Measurements from ENCODE around the gene CHRNB1.
"Not testable (repeated sequence)": the region's sequence is repeated elsewhere in the genome, so short reads cannot be mapped to it uniquely, and the experiment has no call there.

DNA sequence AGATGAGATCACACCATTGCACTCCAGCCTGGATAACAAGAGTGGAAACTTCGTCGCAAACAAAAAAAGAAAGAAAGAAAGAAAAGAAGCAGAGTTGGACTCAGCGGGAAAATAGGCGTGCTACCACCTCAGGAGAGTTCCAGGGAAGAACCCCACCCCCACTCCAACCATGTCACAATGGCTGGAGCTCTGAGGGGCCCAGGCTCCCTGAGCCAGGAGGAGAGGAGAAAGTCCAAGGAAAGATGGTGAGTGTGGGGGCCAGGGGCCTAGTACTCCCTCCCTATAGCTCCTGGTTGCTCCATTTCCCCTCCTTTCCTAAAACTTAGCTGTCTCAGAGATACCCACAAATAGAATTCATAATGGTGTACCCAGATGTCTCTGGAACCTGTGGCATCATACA is 36.4 kb downstream of the CHRNB1 start, which contains the start of gene SLC35G6:
- TF ChIP-seq EP300 (IDR thresholded peaks at IDR 0.05); POLR2AphosphoS5 (IDR thresholded peaks at IDR 0.05); POLR2A (IDR thresholded peaks at IDR 0.05; ENCODE audit: low read depth): not testable (repeated sequence)
- TF ChIP-seq, protein P1, sequence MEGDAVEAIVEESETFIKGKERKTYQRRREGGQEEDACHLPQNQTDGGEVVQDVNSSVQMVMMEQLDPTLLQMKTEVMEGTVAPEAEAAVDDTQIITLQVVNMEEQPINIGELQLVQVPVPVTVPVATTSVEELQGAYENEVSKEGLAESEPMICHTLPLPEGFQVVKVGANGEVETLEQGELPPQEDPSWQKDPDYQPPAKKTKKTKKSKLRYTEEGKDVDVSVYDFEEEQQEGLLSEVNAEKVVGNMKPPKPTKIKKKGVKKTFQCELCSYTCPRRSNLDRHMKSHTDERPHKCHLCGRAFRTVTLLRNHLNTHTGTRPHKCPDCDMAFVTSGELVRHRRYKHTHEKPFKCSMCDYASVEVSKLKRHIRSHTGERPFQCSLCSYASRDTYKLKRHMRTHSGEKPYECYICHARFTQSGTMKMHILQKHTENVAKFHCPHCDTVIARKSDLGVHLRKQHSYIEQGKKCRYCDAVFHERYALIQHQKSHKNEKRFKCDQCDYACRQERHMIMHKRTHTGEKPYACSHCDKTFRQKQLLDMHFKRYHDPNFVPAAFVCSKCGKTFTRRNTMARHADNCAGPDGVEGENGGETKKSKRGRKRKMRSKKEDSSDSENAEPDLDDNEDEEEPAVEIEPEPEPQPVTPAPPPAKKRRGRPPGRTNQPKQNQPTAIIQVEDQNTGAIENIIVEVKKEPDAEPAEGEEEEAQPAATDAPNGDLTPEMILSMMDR (IDR thresholded peaks at IDR 0.05) = not testable (repeated sequence)

Data from esophagus muscularis mucosa (tissue), 4 donors.